Cardiac muscle cell (in vitro differentiated cells and primary cell): ENCODE results near the gene PIM3. TPM values are rescaled to one million over a fixed set of nuclear protein-coding genes. Genes with fewer than 3 reads are reported as not detected.

ENCODE experiments used
- DNase-seq, 2 donors: peaks; one replicate each; pipeline versions ENCODE4 v3.0.0 to v3.0.0-alpha.2; 2010 to 2017; ENCODE audit warnings: low read depth in 1 of 2, low spot score in 1 of 2
- H3K27ac ChIP-seq: fragments of 200-600 bp; sonication (generic); 2 replicates; pipeline ENCODE4 v1.5.1; 2016
- H3K27me3 ChIP-seq: fragments of 200-600 bp; sonication (generic); 2 replicates; pipeline ENCODE4 v1.6.0; 2016; ENCODE audit warnings: control low read depth
- H3K36me3 ChIP-seq: fragments of 200-600 bp; sonication (generic); 2 replicates; pipeline ENCODE4 v1.5.1; 2016; ENCODE audit warnings: control low read depth
- H3K4me1 ChIP-seq: fragments of 200-600 bp; sonication (generic); 2 replicates; pipeline ENCODE4 v1.8.1; 2017; ENCODE audit warnings: low read depth, mild to moderate bottlenecking, mixed run types
- H3K4me3 ChIP-seq: fragments of 200-600 bp; sonication (generic); 2 replicates; pipeline ENCODE4 v1.5.1; 2016; ENCODE audit warnings: mild to moderate bottlenecking
- H3K9me3 ChIP-seq: fragments of 200-600 bp; sonication (generic); 2 replicates; pipeline ENCODE4 v1.5.1; 2017; ENCODE audit warnings: low read depth, mild to moderate bottlenecking, control low read depth
- polyA plus RNA-seq: library from polyadenylated mRNA; unstranded; fragments of >200 nt; fragmentation: Nextera tagmentation; extraction: Ambion mirVana; gene quantifications from 2 replicates; pipeline ENCODE4 v1.2.1, GENCODE V29; 2016
- total RNA-seq: library from RNA; depleted of rRNA; stranded (reverse); fragments of >200 nt; gene quantifications from 2 replicates; pipeline ENCODE4 v1.2.3, GENCODE V29; 2016
- TF ChIP-seq, protein P1 (sequence below): IDR thresholded peaks from 2 replicates; pipeline ENCODE4 v1.5.1; 2012; ENCODE audit warnings: low read depth, mild to moderate bottlenecking, low read length

Gene PIM3
- total and polyA plus RNA-seq, 2 experiments from 2014 or later, result 46.1 to 62.2 TPM

- DNase-seq, result no peak
- no peak overlapping the region for H3K27ac ChIP-seq
- no peaks in the 10 kb centered on the region for H3K4me1 ChIP-seq
- TF ChIP-seq, protein P1, sequence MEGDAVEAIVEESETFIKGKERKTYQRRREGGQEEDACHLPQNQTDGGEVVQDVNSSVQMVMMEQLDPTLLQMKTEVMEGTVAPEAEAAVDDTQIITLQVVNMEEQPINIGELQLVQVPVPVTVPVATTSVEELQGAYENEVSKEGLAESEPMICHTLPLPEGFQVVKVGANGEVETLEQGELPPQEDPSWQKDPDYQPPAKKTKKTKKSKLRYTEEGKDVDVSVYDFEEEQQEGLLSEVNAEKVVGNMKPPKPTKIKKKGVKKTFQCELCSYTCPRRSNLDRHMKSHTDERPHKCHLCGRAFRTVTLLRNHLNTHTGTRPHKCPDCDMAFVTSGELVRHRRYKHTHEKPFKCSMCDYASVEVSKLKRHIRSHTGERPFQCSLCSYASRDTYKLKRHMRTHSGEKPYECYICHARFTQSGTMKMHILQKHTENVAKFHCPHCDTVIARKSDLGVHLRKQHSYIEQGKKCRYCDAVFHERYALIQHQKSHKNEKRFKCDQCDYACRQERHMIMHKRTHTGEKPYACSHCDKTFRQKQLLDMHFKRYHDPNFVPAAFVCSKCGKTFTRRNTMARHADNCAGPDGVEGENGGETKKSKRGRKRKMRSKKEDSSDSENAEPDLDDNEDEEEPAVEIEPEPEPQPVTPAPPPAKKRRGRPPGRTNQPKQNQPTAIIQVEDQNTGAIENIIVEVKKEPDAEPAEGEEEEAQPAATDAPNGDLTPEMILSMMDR, result no peak
- H3K4me3 ChIP-seq, result no peak overlapping the region
- H3K9me3 ChIP-seq, result no peaks in the 10 kb centered on the region
- H3K27me3 ChIP-seq, result peaks cover 64% of the 10 kb centered on the region
- H3K36me3 ChIP-seq, result no peaks in the 10 kb centered on the region
These were observed 49.4 kb downstream of the PIM3 start for GRCh38 chr22:50009765-50010675.

DNA sequence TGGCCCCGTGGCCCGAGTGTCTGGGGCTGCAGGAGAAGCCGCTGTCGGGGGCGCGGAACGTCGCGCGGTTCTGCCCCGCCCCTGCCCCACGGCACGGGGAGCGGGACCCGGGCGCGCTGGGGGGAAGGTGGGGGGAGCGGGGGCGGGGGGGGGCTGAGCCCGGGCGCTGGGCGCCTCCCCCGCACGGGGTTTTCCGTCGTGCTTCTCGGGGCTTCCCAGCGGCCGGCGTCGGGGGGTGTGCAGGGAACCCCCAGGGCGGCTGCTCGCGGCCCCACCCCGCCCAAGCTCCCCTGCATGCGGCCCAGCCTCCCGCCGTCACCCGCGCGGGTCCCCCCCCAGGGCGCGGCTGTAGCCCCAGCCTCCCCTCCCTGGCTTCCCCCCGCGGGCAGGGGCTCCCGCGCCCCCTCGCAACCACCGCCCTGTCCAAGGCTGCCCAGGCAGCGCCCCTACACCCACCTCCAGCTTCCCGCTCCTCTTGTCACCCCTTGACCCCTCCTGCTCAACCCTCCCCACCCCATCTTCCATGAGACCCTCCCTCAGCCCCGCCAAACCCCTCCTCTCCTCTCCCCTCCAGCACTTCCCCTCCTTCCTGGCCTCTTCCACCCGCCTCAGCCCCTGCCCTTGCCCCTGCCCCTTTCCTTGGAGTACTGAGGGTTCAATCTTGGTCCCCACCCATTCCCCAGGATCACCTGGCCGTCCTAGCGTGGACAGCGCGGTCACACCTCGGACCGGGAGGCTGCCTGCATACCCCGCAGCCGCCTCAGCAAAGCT lies 50.3 kb downstream of the PIM3 start:
- Histone ChIP-seq H3K36me3 (no peaks in the 10 kb centered on the region), H3K4me1 (no peaks in the 10 kb centered on the region), H3K27me3 (peaks cover 72% of the 10 kb centered on the region), H3K27ac (no peak overlapping the region), H3K4me3 (no peak overlapping the region), H3K9me3 (no peaks in the 10 kb centered on the region)
- DNase-seq, result no peak
- TF ChIP-seq, protein P1, result no peak

DNA sequence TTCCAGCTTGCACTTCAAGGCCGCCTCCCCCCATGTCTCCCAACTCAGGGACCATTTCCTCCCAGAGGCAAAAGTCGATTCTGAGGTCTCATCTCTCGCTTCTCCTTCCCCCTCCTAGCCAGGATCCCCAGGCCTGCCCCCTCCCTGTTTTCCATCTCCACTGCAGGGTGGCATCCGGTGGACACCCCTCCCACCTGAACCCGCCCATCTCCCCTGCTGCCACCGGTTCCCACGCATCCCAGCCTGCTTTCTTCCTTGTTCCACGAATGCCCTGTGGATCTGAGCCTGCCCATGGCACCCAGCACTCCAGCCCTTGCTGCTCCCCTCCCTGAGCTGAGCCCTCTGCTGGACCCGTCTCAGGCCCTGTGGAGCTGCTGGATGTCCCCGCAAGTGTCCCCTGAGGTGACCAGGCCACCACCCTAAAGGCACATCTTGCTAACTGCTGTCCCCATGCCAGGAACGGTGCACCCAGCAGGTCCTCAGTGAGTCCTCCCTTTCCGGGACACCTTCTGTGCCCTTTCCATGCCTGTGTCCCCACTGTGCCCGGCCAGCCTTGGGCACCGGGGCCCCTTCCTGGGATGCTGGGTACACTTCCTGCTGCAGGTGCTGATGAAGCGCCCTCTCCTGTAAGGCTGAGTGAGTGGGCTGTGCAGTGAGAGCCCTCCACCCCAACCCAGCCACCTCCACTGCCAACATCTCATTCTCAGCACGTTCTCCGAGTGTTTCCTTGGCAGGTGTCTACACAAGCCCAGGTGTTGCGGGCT lies 51.1 kb downstream of the PIM3 start:
- no peak overlapping the region for H3K4me3 ChIP-seq
- no peaks in the 10 kb centered on the region for H3K36me3 ChIP-seq
- H3K27ac ChIP-seq, result no peak overlapping the region
- no peaks in the 10 kb centered on the region for H3K9me3 ChIP-seq
- no peaks in the 10 kb centered on the region for H3K4me1 ChIP-seq
- no peak for DNase-seq
- TF ChIP-seq, protein P1, result no peak
- H3K27me3 ChIP-seq, result peaks cover 80% of the 10 kb centered on the region

DNA sequence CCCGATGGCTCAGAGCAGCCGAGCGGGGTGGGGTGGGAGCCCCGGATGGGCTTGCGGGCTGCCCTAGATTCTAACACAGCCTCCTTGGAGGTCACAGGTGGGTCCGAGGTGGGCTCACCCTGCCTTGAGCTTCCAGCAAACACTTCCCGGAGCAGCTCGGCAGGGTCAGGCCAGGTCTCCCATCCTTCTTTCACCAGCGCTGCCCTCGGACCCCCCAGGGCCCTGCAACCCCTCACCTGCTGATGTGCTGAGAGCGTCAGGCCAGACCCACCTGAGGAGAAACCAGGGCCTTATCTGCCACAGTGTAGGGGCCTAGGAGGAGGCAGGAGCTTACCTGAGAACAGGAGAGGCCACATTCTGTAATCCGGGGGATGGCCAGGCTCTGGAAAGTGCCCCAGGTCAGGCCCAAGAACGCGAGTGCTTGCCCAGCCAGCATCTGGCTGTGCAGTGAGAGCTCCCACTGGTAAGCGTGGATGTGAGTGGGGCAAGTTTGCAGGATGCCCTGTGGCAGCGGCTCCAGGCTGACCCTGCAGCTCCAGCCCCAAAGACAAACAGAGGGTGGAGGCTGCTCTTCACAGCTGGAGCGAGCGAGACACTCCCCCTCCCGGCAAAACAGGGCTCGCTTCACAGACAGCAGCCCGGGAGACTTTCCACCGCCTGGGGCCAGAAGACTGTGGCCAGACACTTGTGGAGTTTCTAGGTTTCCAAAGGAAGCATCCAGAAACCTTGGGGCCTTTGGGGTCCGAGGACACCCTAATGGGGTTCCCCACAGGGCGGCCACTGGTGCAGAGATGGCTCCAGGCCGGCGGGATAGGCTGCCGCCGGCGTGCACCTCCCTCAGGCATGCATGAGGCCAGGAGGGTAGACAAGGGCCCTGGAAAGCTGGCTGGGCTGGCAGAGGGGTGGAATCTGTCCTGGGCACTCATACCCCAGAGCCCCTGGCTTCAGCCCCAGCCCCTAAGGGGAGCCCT lies 51.9 kb downstream of the PIM3 start, which contains the start of gene IL17REL:
Gene IL17REL, minus strand, starts transcription at position 555 of the 971 bp plus-strand sequence. Its CDS starts 119 bp downstream, at position 436.
- DNase-seq, result peak in 1 of 2 donors; percentile 22

More for the DNA sequence above, 51.9 kb downstream of the PIM3 start, which contains the start of gene IL17REL:
- Histone ChIP-seq H3K4me1 (no peaks in the 10 kb centered on the region), H3K27me3 (peaks cover 88% of the 10 kb centered on the region), H3K9me3 (no peaks in the 10 kb centered on the region), H3K27ac (no peak within 1 kb of the TSS), H3K4me3 (no peak within 1 kb of the TSS), H3K36me3 (no peaks in the 10 kb centered on the region)
- TF ChIP-seq, protein P1, result peak; percentile 26

Other genes starting within 250 kb of the PIM3 start
- gene BRD1, start 132.9 kb upstream of the PIM3 start, total RNA-seq, result 40.9 and 42.9 TPM in 2 replicates
- 25.8 and 27.1 TPM in 2 replicates for gene BRD1, start 132.9 kb upstream of the PIM3 start, polyA plus RNA-seq
- gene ZBED4, start 106.9 kb upstream of the PIM3 start, total RNA-seq, result 11.4 and 18.4 TPM in 2 replicates
- 10.6 and 11.1 TPM in 2 replicates for gene ZBED4, start 106.9 kb upstream of the PIM3 start, polyA plus RNA-seq
- 10.5 and 21.0 TPM in 2 replicates for gene ALG12, start 42.3 kb upstream of the PIM3 start, total RNA-seq
- 19.2 and 38.0 TPM in 2 replicates for gene ALG12, start 42.3 kb upstream of the PIM3 start, polyA plus RNA-seq
- gene CRELD2, start 42.1 kb upstream of the PIM3 start, total RNA-seq, result 36.0 and 109 TPM in 2 replicates
- gene CRELD2, start 42.1 kb upstream of the PIM3 start, polyA plus RNA-seq, result 37.6 and 112 TPM in 2 replicates
- 1.8 TPM in 1 of 2 replicates, not detected in the other for gene IL17REL, start 52.0 kb downstream of the PIM3 start, total RNA-seq
- not detected in 2 replicates for gene IL17REL, start 52.0 kb downstream of the PIM3 start, polyA plus RNA-seq
- gene TTLL8, start 97.5 kb downstream of the PIM3 start, total RNA-seq, result not detected in 2 replicates
- not detected in 2 replicates for gene TTLL8, start 97.5 kb downstream of the PIM3 start, polyA plus RNA-seq
- gene MLC1, start 124.7 kb downstream of the PIM3 start, total RNA-seq, result 0.11 and 0.27 TPM in 2 replicates
- 0.32 TPM in 1 of 2 replicates, not detected in the other for gene MLC1, start 124.7 kb downstream of the PIM3 start, polyA plus RNA-seq
- 0.18 TPM in 1 of 2 replicates, not detected in the other for gene MOV10L1, start 129.2 kb downstream of the PIM3 start, total RNA-seq
- 1.1 TPM in 1 of 2 replicates, not detected in the other for gene MOV10L1, start 129.2 kb downstream of the PIM3 start, polyA plus RNA-seq
- gene PANX2, start 210.0 kb downstream of the PIM3 start, total RNA-seq, result 22.1 and 30.9 TPM in 2 replicates
- 6.9 and 9.5 TPM in 2 replicates for gene PANX2, start 210.0 kb downstream of the PIM3 start, polyA plus RNA-seq
- 38.3 and 50.7 TPM in 2 replicates for gene TRABD, start 225.1 kb downstream of the PIM3 start, total RNA-seq
- gene TRABD, start 225.1 kb downstream of the PIM3 start, polyA plus RNA-seq, result 59.6 and 72.3 TPM in 2 replicates
- 39.4 and 54.5 TPM in 2 replicates for gene SELENOO, start 240.2 kb downstream of the PIM3 start, total RNA-seq
- gene SELENOO, start 240.2 kb downstream of the PIM3 start, polyA plus RNA-seq, result 29.8 and 30.2 TPM in 2 replicates